IPS-18c (cell line): ENCODE data around the gene CRACR2B.

ENCODE experiments used
- H3K4me3 ChIP-seq: 2 replicates; pipeline ENCODE4 v1.7.0; 2013; ENCODE audit warnings: low read depth, mild to moderate bottlenecking, low read length, moderate library complexity; ENCODE audit not compliant: insufficient read depth
- H3K9me3 ChIP-seq: one replicate; pipeline ENCODE4 v1.6.1; 2013; ENCODE audit warnings: mild to moderate bottlenecking, low read length, moderate library complexity; ENCODE audit not compliant: control insufficient read depth, insufficient read depth

CRACR2B gene

DNA sequence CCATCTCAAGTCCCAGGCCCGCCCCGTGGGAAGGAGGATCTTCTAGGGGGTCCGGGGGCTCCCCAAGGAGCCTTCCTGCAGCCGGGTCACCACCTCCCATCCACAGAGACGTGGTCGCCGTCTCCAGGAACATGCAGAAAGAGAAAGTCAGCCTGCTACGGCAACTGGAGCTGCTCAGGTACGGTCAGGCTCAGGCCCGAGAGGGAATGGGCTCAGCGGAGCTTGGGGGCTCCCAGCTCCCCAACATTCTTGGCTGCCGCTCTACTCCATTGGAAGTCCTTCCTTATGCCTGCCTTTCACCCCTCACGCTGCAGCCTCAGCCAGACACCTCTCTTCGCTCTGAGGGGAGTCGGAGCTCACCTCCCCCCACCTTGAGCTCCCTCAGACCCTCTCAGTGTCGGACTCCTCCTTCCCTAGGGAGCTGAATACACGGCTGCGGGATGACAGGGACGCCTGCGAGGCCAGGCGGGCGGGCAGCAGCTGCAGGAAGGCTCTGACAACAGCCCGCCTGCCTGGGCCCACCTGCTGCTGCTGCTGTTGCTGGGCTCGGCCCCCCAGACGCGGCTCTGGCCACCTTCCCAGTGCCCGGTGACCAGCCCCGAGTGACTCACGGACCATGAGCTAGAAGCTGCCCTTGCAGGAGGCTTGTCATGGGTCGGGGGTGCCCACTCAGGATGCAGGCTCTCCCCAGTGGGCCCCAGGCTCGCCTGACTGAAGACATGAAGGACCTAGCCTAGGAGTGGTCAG lies 3.6 kb downstream of the CRACR2B start:
- Histone ChIP-seq H3K4me3 (peak overlapping the region; percentile 59), H3K9me3 (peaks cover 5% of the 10 kb centered on the region)

- H3K9me3 ChIP-seq, result peaks cover 5% of the 10 kb centered on the region
- peak overlapping the region; percentile 49 for H3K4me3 ChIP-seq
Measured at GRCh38 chr11:831961-832528, 4.3 kb downstream of the CRACR2B start.

GRCh38 chr11:832529-833113 lies 4.9 kb downstream of the CRACR2B start, which contains the start of gene CD151:
TSS of gene CD151 (plus strand) at chr11:832952. CDS start at chr11:836070, 3,118 bp downstream.
- peak within 1 kb of the TSS; percentile 66 for H3K4me3 ChIP-seq
- H3K9me3 ChIP-seq, result peaks cover 5% of the 10 kb centered on the region

GRCh38 chr11:833114-833791 lies 5.5 kb downstream of the CRACR2B start:
- H3K9me3 ChIP-seq, result peaks cover 5% of the 10 kb centered on the region

DNA sequence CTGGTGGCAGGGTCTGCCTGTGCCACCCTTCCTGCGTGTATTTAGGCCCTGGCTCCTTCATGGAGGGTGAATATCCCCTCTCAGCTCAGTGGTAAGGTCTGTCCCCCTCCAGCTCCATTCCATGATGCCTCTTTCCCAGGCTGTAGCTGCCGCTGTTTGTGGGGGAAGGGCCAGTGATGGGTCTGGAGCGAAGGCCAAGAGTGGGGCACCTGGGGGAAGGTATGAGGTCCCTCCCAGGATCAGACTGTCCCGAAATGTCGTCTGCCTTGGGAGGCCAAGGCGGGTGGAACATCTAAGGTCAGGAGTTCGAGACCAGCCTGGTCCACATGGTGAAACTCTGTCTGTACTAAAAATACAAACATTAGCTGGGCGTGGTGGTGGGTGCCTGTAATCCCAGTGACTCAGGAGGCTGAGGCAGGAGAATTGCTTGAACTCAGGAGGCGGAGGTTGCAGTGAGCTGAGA lies 6.2 kb downstream of the CRACR2B start:
- peaks cover 5% of the 10 kb centered on the region for H3K9me3 ChIP-seq
- H3K4me3 ChIP-seq, result peak overlapping the region; percentile 66

More at GRCh38 chr11:833114-833791, 5.5 kb downstream of the CRACR2B start:
- H3K4me3 ChIP-seq, result peak overlapping the region; percentile 66

DNA sequence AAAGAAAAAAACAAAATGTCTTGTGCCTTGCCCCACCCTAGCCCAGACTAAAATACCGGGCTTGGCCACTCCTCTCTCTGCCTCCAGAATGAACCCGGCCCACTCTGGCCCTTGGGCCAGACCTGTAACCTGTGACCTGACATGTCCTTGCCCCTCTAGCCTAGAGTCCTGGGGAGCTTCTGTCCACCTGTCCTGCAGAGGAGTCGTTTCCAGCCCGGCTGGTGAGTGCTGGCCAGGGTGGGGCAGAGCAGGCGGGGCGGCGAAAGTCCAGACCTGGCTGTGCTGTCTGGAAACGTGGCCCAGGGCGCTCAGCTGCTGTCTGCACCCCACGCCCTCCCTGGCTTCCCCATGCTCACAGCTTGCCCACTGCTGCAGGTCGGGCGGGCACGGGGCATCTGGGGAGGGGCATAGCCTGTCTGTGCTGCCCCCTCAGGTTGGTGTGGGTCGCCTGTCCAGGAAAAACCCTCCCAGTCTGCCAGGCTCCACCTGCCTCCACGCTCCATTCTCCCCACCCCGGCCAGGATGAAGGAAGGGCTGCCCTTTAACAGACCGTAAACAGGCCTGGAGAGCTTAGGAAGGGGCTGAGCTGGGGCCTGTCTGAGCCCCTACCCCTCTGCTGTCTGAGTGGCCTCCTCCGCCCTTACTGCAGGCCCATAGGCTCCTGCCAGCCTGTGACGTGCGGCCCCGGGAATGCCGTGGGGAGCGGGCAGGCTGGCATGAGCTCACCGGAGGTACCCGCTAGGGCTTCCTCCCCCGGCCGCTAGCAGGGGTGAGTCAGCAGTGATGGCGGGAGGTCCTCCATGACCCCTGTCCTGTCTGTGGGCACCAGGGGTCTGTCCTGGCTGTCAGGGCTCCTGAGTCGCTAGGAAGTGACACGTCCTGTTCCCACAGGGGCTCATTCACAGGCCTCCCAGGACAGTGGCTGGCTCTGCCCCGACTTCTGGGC lies 6.9 kb downstream of the CRACR2B start:
- H3K9me3 ChIP-seq, result peaks cover 5% of the 10 kb centered on the region

GRCh38 chr11:836274-836673 lies 8.6 kb downstream of the CRACR2B start:
- Histone ChIP-seq H3K9me3 (peaks cover 2% of the 10 kb centered on the region), H3K4me3 (no peak overlapping the region)

More for the DNA sequence above, 6.9 kb downstream of the CRACR2B start:
- no peak overlapping the region for H3K4me3 ChIP-seq

DNA sequence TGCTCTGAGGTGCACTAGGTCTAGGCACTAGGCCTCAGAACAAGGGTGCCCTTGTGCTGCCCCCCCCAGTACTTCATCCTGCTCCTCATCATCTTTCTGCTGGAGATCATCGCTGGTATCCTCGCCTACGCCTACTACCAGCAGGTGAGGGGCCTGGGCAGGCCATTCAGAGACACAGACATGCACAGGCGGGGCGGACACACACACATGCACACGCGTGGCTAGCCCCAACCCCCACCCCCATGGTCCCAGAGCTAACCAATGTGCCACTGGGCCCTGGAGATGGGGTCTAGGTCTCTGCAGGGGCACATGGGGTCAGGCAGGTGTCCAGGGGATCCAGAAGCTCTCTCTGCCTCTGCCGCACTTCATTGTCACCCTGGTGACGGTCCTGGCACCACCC lies 9.0 kb downstream of the CRACR2B start:
- Histone ChIP-seq H3K9me3 (peaks cover 2% of the 10 kb centered on the region), H3K4me3 (no peak overlapping the region)

GRCh38 chr11:837189-837989 lies 9.7 kb downstream of the CRACR2B start:
- Histone ChIP-seq H3K4me3 (no peak overlapping the region), H3K9me3 (peaks cover 2% of the 10 kb centered on the region)

- peaks cover 2% of the 10 kb centered on the region for H3K9me3 ChIP-seq
Measured at GRCh38 chr11:837990-838307, 10.2 kb downstream of the CRACR2B start.

GRCh38 chr11:838441-839279 lies 10.9 kb downstream of the CRACR2B start:
- H3K9me3 ChIP-seq, result peaks cover 2% of the 10 kb centered on the region
- no peak overlapping the region for H3K4me3 ChIP-seq

More at GRCh38 chr11:837990-838307, 10.2 kb downstream of the CRACR2B start:
- H3K4me3 ChIP-seq, result no peak overlapping the region

DNA sequence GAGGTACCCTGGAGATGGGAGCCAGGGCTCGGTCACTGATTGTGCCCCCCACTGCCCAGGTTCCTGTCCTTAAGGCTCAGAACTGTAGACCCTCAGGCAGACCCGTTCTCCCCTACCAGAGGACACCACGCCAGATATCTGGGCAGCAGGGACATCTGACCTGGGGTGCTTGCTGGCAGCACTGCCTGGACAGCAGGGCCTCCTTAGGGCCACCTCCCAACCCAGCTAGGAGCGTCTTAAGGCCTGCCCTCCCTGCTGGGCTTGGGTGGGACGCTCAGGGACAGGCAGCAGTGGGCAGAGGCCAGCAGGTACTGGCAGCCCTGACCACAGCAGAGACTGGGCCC lies 11.5 kb downstream of the CRACR2B start:
- peaks cover 2% of the 10 kb centered on the region for H3K9me3 ChIP-seq
- H3K4me3 ChIP-seq, result no peak overlapping the region

GRCh38 chr11:839875-840617 lies 12.3 kb downstream of the CRACR2B start:
- H3K4me3 ChIP-seq, result no peak overlapping the region

GRCh38 chr11:841981-842369 lies 14.3 kb downstream of the CRACR2B start:
- peak overlapping the region; percentile 93 for H3K4me3 ChIP-seq
- H3K9me3 ChIP-seq, result no peaks in the 10 kb centered on the region

More at GRCh38 chr11:839875-840617, 12.3 kb downstream of the CRACR2B start:
- no peaks in the 10 kb centered on the region for H3K9me3 ChIP-seq
